ENCODE measurements around the gene ASCC3.
A peak's percentile ranks its signal among the peaks of the same experiment; 100 is the strongest.

ASCC3 gene

DNA sequence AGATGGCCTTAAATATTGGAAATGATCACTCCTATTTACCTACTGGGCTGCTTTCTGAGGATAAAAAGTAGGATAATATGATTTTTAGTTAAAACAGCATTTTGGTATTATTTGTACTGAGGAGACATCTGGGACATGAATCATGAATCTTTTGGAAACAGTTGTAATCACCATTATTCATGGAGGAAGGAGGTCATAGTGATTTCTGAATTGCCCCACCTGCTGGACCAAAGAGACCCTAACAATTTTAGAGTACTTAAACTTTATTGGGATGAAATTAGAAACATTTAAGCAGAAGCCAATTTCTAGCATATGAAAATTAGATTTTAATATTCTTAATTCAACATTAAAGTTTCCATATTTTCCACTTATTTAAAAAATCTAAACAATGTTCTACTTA, 308.0 kb downstream of the ASCC3 start:
- peak; percentile 27 for DNase-seq

GRCh38 chr6:100568255-100568654, 312.9 kb downstream of the ASCC3 start:
- peak; percentile 25 for DNase-seq

GRCh38 chr6:100566563-100566962, 314.6 kb downstream of the ASCC3 start:
- DNase-seq = no peak

- no peak for DNase-seq
These were observed 315.6 kb downstream of the ASCC3 start for GRCh38 chr6:100565439-100566104.

DNA sequence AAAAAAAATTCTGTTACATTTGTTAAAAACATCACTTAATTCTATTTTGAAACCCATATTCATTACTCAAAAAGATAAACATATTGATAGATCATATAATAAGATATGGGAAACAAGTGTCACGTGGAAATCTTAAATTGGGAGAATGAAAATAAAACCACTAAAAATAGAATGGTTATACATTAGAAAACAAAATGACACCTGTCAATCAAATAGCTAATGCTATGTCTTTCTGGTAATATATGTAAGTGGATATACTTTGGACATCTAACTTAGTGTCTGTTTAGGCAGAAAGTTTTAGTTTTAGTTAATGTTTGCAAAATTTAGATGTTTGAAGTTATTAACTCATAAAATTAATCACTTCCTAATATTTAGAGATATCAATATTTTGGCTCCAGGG, 321.3 kb downstream of the ASCC3 start:
- DNase-seq = no peak

DNA sequence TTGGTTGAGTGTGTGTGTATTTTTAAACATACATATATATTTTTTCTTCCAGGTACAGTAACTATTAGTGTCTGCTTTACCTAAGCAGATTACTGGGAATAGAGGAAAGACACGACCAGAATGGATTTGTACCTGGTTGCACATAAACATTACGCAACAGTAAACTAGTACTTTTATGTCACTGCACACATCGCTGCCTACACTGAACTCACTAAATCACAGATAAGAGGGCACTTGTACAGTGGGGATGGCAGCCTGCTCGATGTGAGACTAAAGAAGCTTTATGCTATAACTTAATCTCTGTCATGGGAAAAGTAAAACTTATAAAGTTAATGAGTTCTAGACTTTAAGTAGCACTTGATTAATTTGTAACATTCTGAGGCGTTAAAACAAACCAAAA, 326.9 kb downstream of the ASCC3 start:
- no peak for DNase-seq

DNA sequence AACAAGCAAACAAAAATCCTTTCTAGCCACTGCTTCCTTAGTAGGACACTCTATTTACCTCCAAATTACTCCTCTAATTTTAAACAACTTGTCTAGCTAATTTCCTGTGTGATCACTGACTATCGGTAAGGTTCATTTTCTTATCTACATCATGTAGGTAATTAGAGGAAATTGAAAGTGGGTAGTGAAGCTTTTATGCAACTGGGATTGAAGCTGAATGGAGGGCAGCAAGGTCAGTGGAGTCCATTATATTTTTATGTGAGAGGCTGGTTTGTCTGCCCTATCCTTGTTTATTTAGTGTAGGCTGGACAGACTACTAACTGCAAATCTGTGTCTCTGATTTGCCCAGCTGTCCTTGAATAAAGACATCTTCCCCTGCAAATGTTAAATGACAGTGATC, 327.9 kb downstream of the ASCC3 start:
- no peak for DNase-seq

DNA sequence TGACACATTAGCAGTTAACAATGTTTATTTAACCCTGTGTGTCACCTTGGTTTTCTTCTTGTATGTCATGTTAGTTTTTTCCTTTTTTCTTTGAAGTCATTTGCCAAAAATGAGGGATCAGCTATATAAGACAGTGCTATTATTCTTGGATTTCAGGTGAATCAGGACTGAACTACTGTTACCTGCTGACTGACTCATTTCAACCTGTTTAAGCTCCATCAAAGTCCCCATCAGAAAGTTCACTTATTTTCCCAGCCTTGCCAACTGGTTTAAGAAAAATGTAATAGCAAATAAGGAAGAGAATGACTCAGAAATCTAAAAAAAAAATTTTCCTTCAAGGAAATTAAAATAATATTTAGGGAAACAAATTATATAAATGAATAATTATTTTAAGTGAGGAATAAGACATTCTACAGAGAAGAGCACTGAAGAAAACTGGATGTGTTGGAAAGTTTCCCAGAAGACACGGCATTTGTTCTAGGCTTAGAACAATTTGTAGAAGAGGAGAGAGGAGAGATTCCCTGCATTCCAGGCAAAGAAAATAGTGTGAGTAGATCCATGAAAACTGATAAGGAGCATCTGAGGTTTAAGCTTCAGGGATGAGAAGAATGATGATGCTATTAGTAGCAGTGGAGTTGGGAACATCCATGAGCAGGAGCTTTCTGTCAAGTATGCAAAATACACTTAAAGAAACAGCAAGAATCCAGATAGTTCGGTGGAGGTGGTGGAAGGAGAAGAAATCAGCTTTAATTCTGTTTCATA, 331.5 kb downstream of the ASCC3 start:
- no peak for DNase-seq

DNA sequence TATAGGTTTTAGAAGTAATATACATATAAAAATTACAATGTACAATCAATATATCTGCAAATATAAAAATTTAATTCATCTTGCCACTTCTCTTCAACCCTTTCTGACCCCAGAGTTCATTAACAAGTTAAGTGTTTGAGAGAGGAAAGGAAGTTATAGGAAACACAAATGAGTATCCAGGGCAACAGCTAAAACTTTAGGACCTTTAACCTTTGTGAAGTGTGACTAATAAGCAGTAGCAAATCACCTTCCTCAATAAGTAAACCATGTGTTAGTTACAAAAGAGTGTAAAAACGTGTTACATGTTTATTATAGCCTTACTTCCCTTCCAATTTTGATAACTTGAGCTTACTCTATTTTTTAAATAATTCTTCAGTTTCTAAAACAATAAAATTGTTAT, 343.0 kb downstream of the ASCC3 start:
- no peak for DNase-seq

DNA sequence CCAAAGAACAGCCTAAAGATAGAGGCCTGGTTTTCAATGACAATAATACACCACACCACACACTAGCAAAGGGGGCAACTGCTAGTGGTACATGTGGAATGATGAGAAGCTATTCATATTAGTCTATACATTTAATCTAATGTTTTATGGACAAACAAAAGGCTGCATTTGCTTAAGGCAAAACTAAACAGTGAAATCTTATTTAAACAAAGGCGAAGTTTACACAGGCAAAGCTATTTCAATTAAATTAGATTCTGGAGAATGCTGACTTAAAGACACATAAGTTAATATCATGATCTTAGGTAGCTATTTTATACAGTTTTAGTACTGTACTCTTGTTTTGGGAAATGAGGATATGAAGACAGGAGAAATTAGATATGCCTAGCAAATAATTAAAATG, 362.5 kb downstream of the ASCC3 start:
- DNase-seq = no peak

GRCh38 chr6:100517633-100518032, 363.5 kb downstream of the ASCC3 start:
- no peak for DNase-seq

GRCh38 chr6:100517106-100517505, 364.0 kb downstream of the ASCC3 start:
- no peak for DNase-seq

DNA sequence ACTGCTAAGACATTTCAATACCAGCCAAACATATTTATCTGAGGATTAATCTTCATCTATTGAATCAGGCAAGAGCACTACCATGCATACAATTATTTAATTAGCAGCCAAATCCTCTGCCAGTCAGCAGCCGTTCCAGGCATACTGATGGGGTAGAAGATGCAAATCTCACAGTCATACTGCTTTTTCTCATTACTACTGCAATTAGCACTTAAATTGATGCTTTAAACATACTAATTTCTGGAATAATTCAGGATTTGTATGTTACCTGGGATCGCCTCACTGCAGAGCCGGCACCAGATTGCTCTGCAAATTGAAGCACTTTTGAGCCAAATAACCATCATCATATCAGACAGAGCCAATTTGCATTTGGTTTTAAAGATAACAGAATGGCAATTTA, 366.5 kb downstream of the ASCC3 start:
- no peak for DNase-seq

DNA sequence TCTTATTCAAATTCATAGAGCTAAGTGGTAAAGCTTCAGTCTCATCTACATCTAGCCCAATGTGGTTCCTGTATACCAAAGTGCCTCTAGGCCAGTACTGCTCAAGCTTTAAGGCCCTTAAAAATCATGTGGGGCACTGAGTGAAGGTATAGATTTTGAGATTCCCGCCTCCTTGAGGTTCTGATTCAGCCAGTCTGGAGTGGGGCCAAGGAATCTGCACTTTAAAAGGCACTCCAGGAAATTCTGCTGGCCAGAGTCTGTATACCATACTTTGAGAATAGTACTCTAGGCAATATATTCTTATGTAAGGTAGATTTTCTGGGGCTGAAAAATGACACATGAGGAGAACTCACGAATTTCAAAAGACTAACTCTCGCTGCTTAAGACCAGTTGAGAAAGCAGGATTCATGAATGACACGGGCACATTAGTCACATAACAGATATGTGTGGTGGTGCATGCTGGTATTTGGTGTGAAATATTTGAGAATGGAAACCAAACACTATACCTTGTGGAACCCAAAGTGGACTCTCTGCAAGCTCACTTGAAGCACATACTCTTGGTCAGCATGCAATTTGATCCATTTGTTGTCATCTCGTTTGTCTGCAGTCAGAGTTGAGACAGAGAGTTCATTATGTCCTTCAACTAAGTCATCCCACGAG, 368.8 kb downstream of the ASCC3 start:
- DNase-seq = no peak

- DNase-seq = no peak
These were observed 372.0 kb downstream of the ASCC3 start for GRCh38 chr6:100509101-100509500.

- DNase-seq = no peak
These were observed 374.5 kb downstream of the ASCC3 start for GRCh38 chr6:100506651-100507050.

GRCh38 chr6:100504786-100505737, 376.1 kb downstream of the ASCC3 start:
- no peak for DNase-seq

DNA sequence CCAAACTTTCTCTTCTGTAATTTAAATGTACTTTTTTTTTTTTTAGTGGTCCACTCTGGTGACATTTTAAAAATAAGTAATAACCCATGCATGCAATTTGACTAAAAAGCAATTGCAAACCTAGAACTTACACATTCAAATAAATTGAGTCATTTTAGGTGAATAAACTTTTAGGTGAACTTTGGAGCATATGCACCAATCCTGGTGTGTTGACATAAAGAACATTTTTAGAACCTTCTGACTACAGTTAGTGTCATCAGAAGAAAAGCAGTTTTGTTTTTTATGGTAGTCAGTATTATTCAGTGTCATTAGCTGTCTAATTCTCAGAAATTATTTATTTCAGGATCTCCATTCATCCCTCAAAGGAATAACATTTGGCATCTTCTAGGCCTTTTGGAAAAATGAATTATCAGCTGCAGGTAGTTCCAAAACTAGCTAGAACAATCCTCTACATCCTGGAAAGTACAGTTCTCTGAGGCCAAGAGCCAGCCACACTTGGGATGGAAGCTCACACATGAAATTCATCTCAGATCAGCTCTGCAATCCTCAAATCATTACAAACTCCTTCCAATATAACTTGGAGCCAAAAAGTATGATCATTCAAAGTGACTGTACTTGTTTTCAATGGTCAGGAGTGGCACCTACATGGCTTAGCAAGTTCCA, 378.0 kb downstream of the ASCC3 start:
- DNase-seq = no peak

GRCh38 chr6:100493206-100493888, 387.8 kb downstream of the ASCC3 start:
- no peak for DNase-seq

DNA sequence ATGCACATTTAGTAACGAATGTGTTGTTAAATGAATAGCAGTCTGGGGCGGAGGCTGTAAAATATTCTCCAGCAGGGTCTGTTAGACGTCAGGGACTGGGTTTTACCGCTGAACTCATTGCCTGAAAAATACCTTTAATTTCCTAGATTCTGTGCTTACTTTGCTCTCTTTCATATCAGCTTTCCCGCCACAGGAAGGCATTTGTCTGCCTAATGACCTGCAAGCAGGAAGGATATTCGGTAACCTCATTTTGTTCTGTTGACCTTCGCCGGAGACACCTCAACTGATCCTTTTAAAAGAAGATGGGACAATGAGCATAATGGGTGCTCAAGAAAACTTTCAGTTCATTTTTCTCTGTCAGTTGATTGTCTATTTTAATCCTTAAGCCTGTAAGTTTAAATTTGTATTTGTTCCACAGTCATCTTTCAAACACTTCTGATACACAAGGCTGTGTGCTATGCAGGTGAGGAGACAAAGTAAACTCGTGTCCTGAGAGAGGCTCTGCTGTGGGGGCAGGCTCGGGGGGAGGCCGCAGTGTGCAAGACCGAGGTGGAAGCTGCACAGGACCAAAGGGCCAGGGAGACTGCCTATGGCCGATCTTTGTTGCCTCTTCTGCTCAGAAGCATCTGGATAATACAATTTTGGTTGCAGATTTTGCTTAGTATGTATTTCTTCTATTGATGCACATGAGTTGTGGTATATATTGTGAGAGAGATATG, 389.0 kb downstream of the ASCC3 start:
- DNase-seq = no peak

DNA sequence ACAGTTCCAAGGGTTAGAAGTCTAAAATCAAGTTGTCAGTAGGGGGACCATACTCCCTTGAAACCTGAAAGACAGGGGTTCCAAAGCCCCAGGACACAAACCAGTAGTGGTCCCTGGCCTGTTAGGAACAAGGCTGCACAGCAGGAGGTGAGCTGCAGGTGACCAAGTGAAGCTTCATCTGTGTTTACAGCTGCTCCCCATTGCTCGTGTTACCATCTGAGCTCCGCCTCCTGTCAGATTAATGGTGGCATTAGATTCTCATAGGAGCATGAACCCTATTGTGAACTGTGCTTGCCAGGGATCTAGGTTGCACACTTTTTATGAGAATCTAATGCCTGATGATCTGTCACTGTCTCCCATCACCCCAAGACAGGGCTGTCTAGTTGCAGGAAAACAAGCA, 391.1 kb downstream of the ASCC3 start:
- DNase-seq = no peak
